Astrocyte of the cerebellum (primary cell): ENCODE results near the gene NAGS.

Experiments
- DNase-seq: peaks from one replicate; pipeline ENCODE4 v3.0.0-alpha.2; 2011; ENCODE audit warnings: low read depth
- H3K4me3 ChIP-seq: 2 replicates; pipeline ENCODE4 v1.5.1; 2011; ENCODE audit warnings: mild to moderate bottlenecking, low read depth, low read length, moderate library complexity
- in situ Hi-C: cut with HindIII; loops from 2 replicates; pipeline ENCODE4 v1.10.0; 2017; ENCODE audit warnings: low sequenced_read_pairs
- TF ChIP-seq, protein P1 (sequence below): IDR thresholded peaks from 2 replicates; pipeline ENCODE4 v1.5.1; 2012; ENCODE audit warnings: low read length, low read depth, moderate library complexity, mild to moderate bottlenecking; ENCODE audit errors: missing control alignments

Gene NAGS

DNA sequence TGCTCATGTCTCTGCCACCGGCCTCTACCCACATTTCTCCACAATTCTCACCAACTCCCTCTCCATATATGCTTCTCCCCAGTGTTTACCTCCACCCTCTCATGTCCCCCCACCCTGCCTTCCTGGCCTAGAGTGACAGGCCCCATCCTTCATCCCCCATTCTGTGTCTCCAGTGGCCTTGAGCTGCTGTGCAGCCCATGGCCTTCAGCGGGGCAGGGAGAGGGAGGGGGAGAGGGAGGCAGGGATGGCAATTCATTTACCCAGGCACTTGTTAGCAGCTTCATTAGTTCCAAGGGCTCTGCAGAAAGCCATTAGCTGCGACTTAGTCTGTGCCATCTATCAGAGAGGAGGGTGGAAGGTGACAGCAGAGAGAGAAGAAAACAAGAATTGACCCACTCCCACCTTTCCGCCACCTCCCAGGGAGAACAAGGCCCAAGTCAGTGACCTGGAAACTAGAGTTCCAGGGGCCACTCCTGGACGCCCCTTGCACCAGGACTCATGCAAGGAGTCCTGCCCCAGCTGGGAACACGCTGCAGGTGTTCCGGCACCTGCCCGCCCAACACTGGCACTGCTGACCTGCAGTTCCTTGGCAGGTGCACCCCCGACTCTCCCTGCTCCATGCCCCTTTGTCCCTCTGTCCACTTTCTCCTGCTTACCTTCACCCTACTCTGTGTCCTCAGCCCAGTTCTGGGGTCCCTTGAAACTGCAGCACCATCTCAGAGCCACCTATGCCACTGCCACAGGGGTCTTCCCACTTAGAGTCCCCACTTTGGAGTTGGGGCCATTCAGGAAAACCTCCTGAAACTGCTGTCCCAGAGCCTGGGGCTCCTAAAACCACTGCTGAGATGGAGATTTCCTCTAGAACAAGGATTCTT is 27.2 kb upstream of the NAGS start:
- no peak for DNase-seq
- no peak overlapping the region for H3K4me3 ChIP-seq
- in situ Hi-C loops, result no loop called here
- TF ChIP-seq, protein P1, sequence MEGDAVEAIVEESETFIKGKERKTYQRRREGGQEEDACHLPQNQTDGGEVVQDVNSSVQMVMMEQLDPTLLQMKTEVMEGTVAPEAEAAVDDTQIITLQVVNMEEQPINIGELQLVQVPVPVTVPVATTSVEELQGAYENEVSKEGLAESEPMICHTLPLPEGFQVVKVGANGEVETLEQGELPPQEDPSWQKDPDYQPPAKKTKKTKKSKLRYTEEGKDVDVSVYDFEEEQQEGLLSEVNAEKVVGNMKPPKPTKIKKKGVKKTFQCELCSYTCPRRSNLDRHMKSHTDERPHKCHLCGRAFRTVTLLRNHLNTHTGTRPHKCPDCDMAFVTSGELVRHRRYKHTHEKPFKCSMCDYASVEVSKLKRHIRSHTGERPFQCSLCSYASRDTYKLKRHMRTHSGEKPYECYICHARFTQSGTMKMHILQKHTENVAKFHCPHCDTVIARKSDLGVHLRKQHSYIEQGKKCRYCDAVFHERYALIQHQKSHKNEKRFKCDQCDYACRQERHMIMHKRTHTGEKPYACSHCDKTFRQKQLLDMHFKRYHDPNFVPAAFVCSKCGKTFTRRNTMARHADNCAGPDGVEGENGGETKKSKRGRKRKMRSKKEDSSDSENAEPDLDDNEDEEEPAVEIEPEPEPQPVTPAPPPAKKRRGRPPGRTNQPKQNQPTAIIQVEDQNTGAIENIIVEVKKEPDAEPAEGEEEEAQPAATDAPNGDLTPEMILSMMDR, result no peak

DNA sequence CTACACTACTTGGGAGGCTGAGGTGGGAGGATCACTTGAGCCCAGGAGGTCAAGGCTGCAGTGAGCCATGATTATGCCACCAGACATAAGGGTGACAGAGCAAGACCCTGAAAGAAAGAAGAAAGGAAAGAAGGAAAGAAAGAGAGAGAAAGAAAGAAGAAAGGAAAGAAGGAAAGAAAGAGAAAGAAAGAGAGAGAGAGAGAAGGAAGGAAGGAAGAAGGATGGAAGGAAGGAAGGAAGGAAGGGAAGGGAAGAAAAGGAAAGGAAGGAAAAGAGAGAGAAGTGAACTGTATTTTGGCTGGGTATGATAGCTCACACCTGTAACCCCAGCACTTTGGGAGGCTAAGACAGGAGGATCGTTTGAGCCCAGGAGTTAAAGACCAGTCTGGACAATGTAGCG is 26.3 kb upstream of the NAGS start:
- in situ Hi-C loops, result no loop called here
- DNase-seq, result no peak
- H3K4me3 ChIP-seq, result no peak overlapping the region
- TF ChIP-seq, protein P1, result no peak

DNA sequence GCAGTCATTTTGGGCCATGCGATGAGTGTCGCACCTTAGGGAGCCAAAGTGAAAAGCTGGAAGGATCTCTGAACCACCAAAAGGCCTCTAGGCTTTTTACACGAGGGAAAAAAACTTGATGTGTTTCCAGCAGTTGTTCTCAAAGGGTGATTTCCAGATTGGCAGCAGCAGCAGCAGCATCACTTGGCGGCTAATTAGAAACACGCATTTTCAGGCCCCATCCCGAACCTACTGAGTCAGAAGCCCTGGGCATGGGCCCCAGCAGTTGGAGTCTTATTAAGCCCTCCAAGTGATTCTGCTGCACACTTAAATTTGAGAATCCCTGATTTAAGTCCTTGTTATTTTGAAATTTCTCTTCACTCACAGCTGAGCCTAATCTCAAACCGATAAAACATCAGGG is 25.4 kb upstream of the NAGS start:
- TF ChIP-seq, protein P1, result no peak
- H3K4me3 ChIP-seq, result no peak overlapping the region
- in situ Hi-C loops, result no loop called here
- DNase-seq, result no peak

DNA sequence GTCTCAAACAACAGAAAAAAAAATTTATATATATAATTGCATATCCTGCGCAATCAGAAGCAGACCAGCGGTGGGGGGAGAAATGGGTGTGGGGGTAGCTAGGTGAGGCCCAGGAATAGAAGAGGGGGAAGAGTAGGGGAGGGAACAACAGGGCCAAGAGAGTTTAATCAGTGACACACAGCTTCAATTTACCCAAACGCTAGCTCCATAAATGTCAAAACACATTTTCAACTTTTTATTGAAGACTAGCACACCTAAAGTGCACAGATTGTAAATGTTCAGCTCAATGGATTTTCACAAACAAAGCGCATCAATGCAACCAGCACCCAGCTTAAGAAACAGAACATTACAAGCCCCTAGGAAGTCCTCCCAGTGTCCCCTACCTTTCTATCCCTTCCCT is 24.8 kb upstream of the NAGS start:
- DNase-seq, result no peak
- in situ Hi-C loops, result no loop called here
- no peak overlapping the region for H3K4me3 ChIP-seq
- TF ChIP-seq, protein P1, result no peak

DNA sequence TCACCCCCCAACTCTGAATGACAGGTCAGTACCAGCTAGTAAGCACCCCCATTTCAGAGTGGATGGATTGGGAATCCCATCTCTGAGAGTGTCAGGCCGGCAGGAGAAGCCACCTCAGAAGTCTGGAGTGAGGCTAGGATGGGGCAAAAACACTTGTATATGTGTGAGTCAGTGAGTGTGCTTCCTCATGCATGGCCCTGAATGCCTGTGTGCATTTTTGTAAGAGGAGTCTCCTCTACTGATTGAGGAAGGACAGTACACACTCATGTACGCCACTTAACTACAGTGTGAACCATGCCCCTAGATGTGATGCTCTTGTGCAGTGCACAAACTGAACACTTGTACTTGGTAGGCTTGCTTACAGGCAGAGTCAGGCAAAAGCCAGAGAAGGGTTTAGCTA is 22.3 kb upstream of the NAGS start:
- no peak for DNase-seq
- in situ Hi-C loops, result no loop called here
- no peak overlapping the region for H3K4me3 ChIP-seq
- TF ChIP-seq, protein P1, result no peak

DNA sequence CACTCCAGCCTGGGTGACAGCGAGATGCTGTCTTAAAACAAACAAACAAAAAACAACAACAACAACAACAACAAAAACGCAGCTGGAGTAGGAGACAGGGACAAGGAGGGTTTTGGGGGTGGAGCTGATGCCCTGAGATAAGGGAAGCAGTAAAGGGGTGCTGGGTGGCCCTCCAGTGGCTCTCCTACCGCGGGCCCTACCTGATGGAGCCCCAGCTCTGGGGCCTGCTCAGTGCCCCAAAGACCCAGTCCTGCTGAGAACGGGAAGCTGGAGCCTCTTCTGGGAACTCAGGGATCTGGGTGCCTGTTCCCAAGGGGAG is 21.3 kb upstream of the NAGS start:
- TF ChIP-seq, protein P1, result no peak
- in situ Hi-C loops, result no loop called here
- no peak overlapping the region for H3K4me3 ChIP-seq
- DNase-seq, result no peak
